ENCODE measurements around the gene ASCL2.

Gene ASCL2

GRCh38 chr11:2263724-2264360 lies 6.5 kb downstream of the ASCL2 start:
- no peak for DNase-seq
- in situ Hi-C loops (cut with MboI; ENCODE audit: low pct_unique_long_range_greater_than_20kb, low sequenced_read_pairs) = no loop called here

- in situ Hi-C loops (cut with MboI; ENCODE audit: low pct_unique_long_range_greater_than_20kb, low sequenced_read_pairs) = no loop called here
- no peak for DNase-seq
Measured at GRCh38 chr11:2263071-2263565, 7.3 kb downstream of the ASCL2 start.

- no peak for DNase-seq
- in situ Hi-C loops (cut with MboI; ENCODE audit: low pct_unique_long_range_greater_than_20kb, low sequenced_read_pairs) = no loop called here
Measured at GRCh38 chr11:2262301-2263070, 7.9 kb downstream of the ASCL2 start.

- DNase-seq = no peak
- in situ Hi-C loops (cut with MboI; ENCODE audit: low pct_unique_long_range_greater_than_20kb, low sequenced_read_pairs) = no loop called here
Measured at GRCh38 chr11:2261436-2262230, 8.8 kb downstream of the ASCL2 start.

GRCh38 chr11:2260491-2261364 lies 9.7 kb downstream of the ASCL2 start:
- DNase-seq = no peak
- in situ Hi-C loops (cut with MboI; ENCODE audit: low pct_unique_long_range_greater_than_20kb, low sequenced_read_pairs) = no loop called here

GRCh38 chr11:2259897-2260451 lies 10.4 kb downstream of the ASCL2 start:
- DNase-seq = no peak
- in situ Hi-C loops (cut with MboI; ENCODE audit: low pct_unique_long_range_greater_than_20kb, low sequenced_read_pairs) = no loop called here

- DNase-seq = no peak
- in situ Hi-C loops (cut with MboI; ENCODE audit: low pct_unique_long_range_greater_than_20kb, low sequenced_read_pairs) = no loop called here
Measured at GRCh38 chr11:2259466-2259830, 10.9 kb downstream of the ASCL2 start.

GRCh38 chr11:2258501-2259465 lies 11.6 kb downstream of the ASCL2 start:
- no peak for DNase-seq
- in situ Hi-C loops (cut with MboI; ENCODE audit: low pct_unique_long_range_greater_than_20kb, low sequenced_read_pairs) = no loop called here

- DNase-seq = no peak
- in situ Hi-C loops (cut with MboI; ENCODE audit: low pct_unique_long_range_greater_than_20kb, low sequenced_read_pairs) = no loop called here
Measured at GRCh38 chr11:2256951-2257700, 13.3 kb downstream of the ASCL2 start.

GRCh38 chr11:2256293-2256913 lies 14.0 kb downstream of the ASCL2 start:
- in situ Hi-C loops (cut with MboI; ENCODE audit: low pct_unique_long_range_greater_than_20kb, low sequenced_read_pairs) = no loop called here
- DNase-seq = no peak

- in situ Hi-C loops (cut with MboI; ENCODE audit: low pct_unique_long_range_greater_than_20kb, low sequenced_read_pairs) = no loop called here
- no peak for DNase-seq
Measured at GRCh38 chr11:2252018-2252417, 18.4 kb downstream of the ASCL2 start.

GRCh38 chr11:2251138-2251537 lies 19.2 kb downstream of the ASCL2 start:
- in situ Hi-C loops (cut with MboI; ENCODE audit: low pct_unique_long_range_greater_than_20kb, low sequenced_read_pairs) = no loop called here
- no peak for DNase-seq

GRCh38 chr11:2250485-2250884 lies 19.9 kb downstream of the ASCL2 start:
- in situ Hi-C loops (cut with MboI; ENCODE audit: low pct_unique_long_range_greater_than_20kb, low sequenced_read_pairs) = no loop called here
- DNase-seq = no peak

- DNase-seq = no peak
- in situ Hi-C loops (cut with MboI; ENCODE audit: low pct_unique_long_range_greater_than_20kb, low sequenced_read_pairs) = no loop called here
Measured at GRCh38 chr11:2250041-2250440, 20.3 kb downstream of the ASCL2 start.

- in situ Hi-C loops (cut with MboI; ENCODE audit: low pct_unique_long_range_greater_than_20kb, low sequenced_read_pairs) = no loop called here
- no peak for DNase-seq
Measured at GRCh38 chr11:2249189-2249916, 21.0 kb downstream of the ASCL2 start.

- no peak for DNase-seq
- in situ Hi-C loops (cut with MboI; ENCODE audit: low pct_unique_long_range_greater_than_20kb, low sequenced_read_pairs) = no loop called here
Measured at GRCh38 chr11:2248762-2249161, 21.6 kb downstream of the ASCL2 start.

Measured in KBM-7 (cell line).